HepG2 (cell line): Measurements from ENCODE around the gene ME2.

ENCODE experiments used
- MAFK ChIP-seq, 2 experiments: IDR thresholded peaks in 1 of 2; conservative IDR thresholded peaks in 1 of 2; 2 replicates each; pipeline ENCODE4 v1.6.1; 2011; ENCODE audit warnings: improper control_type of control experiment in 2 of 2, low read length in 2 of 2
- ZFP36L2 ChIP-seq: sonication (generic); formaldehyde crosslinking; IDR thresholded peaks from 2 replicates; pipeline ENCODE4 v1.4.0; 2020; ENCODE audit warnings: missing genetic modification reagents
- TF ChIP-seq, protein P1 (sequence below): sonication (generic); formaldehyde crosslinking; IDR thresholded peaks from 2 replicates; pipeline ENCODE4 v1.8.1; 2022; ENCODE audit warnings: mild to moderate bottlenecking, missing genetic modification reagents
- TF ChIP-seq, protein P2 (sequence below): sonication (generic); formaldehyde crosslinking; IDR thresholded peaks from 2 replicates; pipeline ENCODE4 v1.4.0; 2020; ENCODE audit warnings: missing genetic modification reagents, borderline replicate concordance
- TF ChIP-seq, protein P3 (sequence below), 2 experiments: sonication (generic) in 1 of 2; formaldehyde crosslinking in 1 of 2; IDR thresholded peaks; 2 replicates each; pipeline versions ENCODE4 v1.4.0 to v1.6.1; 2018 to 2020; ENCODE audit warnings: missing genetic modification reagents in 2 of 2, borderline replicate concordance in 1 of 2, low read depth in 1 of 2, mild to moderate bottlenecking in 1 of 2, missing biosample characterization in 1 of 2
- TF ChIP-seq, protein P4 (sequence below): sonication (generic); formaldehyde crosslinking; IDR thresholded peaks from 2 replicates; pipeline ENCODE4 v1.5.0; 2020; ENCODE audit warnings: mild to moderate bottlenecking, missing genetic modification reagents, moderate library complexity

DNA sequence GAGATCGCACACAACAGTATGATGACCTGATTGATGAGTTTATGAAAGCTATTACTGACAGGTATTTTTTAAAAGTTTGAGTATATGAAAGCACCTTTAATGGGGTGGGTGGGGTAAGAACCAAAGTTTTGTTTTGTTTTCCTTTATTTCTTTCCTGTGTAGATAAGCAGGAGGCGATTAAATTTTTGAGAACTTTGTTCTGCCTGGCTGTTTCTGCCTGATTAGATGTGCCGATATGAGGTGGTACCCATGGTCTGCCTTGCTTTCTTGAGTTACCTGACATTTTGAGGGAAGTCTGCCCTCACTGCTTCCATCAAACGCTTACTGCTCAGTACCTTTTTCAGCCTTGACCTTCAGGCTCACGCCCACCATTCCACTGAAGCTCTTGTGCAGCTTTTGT, 39.2 kb downstream of the ME2 start:
- TF ChIP-seq ZFP36L2 (CRISPR knock-in tag) (no peak), MAFK (conservative IDR thresholded peaks at IDR 0.05 in 1 of 2, IDR thresholded peaks at IDR 0.05 in 1 of 2; ENCODE audit: low read length in 2 of 2) (no peak)
- TF ChIP-seq, protein P1, sequence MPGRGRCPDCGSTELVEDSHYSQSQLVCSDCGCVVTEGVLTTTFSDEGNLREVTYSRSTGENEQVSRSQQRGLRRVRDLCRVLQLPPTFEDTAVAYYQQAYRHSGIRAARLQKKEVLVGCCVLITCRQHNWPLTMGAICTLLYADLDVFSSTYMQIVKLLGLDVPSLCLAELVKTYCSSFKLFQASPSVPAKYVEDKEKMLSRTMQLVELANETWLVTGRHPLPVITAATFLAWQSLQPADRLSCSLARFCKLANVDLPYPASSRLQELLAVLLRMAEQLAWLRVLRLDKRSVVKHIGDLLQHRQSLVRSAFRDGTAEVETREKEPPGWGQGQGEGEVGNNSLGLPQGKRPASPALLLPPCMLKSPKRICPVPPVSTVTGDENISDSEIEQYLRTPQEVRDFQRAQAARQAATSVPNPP, result no peak
- TF ChIP-seq, protein P2, sequence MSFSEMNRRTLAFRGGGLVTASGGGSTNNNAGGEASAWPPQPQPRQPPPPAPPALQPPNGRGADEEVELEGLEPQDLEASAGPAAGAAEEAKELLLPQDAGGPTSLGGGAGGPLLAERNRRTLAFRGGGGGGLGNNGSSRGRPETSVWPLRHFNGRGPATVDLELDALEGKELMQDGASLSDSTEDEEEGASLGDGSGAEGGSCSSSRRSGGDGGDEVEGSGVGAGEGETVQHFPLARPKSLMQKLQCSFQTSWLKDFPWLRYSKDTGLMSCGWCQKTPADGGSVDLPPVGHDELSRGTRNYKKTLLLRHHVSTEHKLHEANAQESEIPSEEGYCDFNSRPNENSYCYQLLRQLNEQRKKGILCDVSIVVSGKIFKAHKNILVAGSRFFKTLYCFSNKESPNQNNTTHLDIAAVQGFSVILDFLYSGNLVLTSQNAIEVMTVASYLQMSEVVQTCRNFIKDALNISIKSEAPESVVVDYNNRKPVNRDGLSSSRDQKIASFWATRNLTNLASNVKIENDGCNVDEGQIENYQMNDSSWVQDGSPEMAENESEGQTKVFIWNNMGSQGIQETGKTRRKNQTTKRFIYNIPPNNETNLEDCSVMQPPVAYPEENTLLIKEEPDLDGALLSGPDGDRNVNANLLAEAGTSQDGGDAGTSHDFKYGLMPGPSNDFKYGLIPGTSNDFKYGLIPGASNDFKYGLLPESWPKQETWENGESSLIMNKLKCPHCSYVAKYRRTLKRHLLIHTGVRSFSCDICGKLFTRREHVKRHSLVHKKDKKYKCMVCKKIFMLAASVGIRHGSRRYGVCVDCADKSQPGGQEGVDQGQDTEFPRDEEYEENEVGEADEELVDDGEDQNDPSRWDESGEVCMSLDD (CRISPR knock-in tag), result no peak
- TF ChIP-seq, protein P3, sequence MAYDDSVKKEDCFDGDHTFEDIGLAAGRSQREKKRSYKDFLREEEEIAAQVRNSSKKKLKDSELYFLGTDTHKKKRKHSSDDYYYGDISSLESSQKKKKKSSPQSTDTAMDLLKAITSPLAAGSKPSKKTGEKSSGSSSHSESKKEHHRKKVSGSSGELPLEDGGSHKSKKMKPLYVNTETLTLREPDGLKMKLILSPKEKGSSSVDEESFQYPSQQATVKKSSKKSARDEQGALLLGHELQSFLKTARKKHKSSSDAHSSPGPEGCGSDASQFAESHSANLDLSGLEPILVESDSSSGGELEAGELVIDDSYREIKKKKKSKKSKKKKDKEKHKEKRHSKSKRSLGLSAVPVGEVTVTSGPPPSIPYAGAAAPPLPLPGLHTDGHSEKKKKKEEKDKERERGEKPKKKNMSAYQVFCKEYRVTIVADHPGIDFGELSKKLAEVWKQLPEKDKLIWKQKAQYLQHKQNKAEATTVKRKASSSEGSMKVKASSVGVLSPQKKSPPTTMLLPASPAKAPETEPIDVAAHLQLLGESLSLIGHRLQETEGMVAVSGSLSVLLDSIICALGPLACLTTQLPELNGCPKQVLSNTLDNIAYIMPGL (CRISPR knock-in tag; IDR thresholded peaks at IDR 0.05; ENCODE audit: borderline replicate concordance in 1 of 2, low read depth in 1 of 2), result no peak
- TF ChIP-seq, protein P4, sequence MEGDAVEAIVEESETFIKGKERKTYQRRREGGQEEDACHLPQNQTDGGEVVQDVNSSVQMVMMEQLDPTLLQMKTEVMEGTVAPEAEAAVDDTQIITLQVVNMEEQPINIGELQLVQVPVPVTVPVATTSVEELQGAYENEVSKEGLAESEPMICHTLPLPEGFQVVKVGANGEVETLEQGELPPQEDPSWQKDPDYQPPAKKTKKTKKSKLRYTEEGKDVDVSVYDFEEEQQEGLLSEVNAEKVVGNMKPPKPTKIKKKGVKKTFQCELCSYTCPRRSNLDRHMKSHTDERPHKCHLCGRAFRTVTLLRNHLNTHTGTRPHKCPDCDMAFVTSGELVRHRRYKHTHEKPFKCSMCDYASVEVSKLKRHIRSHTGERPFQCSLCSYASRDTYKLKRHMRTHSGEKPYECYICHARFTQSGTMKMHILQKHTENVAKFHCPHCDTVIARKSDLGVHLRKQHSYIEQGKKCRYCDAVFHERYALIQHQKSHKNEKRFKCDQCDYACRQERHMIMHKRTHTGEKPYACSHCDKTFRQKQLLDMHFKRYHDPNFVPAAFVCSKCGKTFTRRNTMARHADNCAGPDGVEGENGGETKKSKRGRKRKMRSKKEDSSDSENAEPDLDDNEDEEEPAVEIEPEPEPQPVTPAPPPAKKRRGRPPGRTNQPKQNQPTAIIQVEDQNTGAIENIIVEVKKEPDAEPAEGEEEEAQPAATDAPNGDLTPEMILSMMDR (CRISPR knock-in tag), result no peak
